ENCODE results near the gene RNF34. TPM values are rescaled to one million over a fixed set of nuclear protein-coding genes. Genes with fewer than 3 reads are reported as not detected.
A peak's percentile ranks its signal among the peaks of the same experiment; 100 is the strongest.

Gene RNF34
- total RNA-seq, result 80.6 and 83.7 TPM in 2 replicates

GRCh38 chr12:121399391-121400331 lies at the start of gene RNF34:
TSS of gene RNF34 (plus strand) at chr12:121400118. CDS start at chr12:121400213, 95 bp downstream.
- H3K27me3 Mint-ChIP-seq (ENCODE audit: insufficient read depth), result no peaks in the 10 kb centered on the region
- H3K36me3 Mint-ChIP-seq (ENCODE audit: low read depth), result peaks cover 15% of the 10 kb centered on the region
- H3K4me1 Mint-ChIP-seq (ENCODE audit: low read depth), result peaks cover 31% of the 10 kb centered on the region
- peak within 1 kb of the TSS; percentile 94 for H3K27ac Mint-ChIP-seq
- peak within 1 kb of the TSS; percentile 92 for H3K4me3 Mint-ChIP-seq
- peak; percentile 98 for DNase-seq (ENCODE audit: low spot score)
- intact Hi-C loops (cut with micrococcal nuclease), result loop anchor here (1.0 to 10.0 kb wide), 9 partner anchors 8 to 827 kb away; partner anchors contain the start of genes ANAPC5, CAMKK2, DIABLO and SETD1B
- H3K9me3 Mint-ChIP-seq, result no peaks in the 10 kb centered on the region

GRCh38 chr12:121351820-121352681 lies 47.9 kb upstream of the RNF34 start, which contains the start of gene ANAPC5:
TSS of gene ANAPC5 (minus strand) at chr12:121352411. CDS start at chr12:121352340, 71 bp downstream.
- peaks cover 10% of the 10 kb centered on the region for H3K27me3 Mint-ChIP-seq (ENCODE audit: insufficient read depth)
- H3K9me3 Mint-ChIP-seq, result no peaks in the 10 kb centered on the region
- DNase-seq (ENCODE audit: low spot score), result peak; percentile 90
- peak within 1 kb of the TSS; percentile 98 for H3K27ac Mint-ChIP-seq
- peak within 1 kb of the TSS; percentile 95 for H3K4me3 Mint-ChIP-seq
- peaks cover 33% of the 10 kb centered on the region for H3K4me1 Mint-ChIP-seq (ENCODE audit: low read depth)
- intact Hi-C loops (cut with micrococcal nuclease), result loop anchor here (1.0 to 5.0 kb wide), 11 partner anchors 21 to 874 kb away; partner anchors contain the start of genes CAMKK2, DIABLO, DYNLL1 and ORAI1
- peaks cover 12% of the 10 kb centered on the region for H3K36me3 Mint-ChIP-seq (ENCODE audit: low read depth)

GRCh38 chr12:121352682-121353018 lies 47.3 kb upstream of the RNF34 start:
- H3K27me3 Mint-ChIP-seq (ENCODE audit: insufficient read depth), result peaks cover 11% of the 10 kb centered on the region
- DNase-seq (ENCODE audit: low spot score), result no peak

GRCh38 chr12:121355818-121356217 lies 44.1 kb upstream of the RNF34 start:
- H3K4me3 Mint-ChIP-seq, result no peak overlapping the region
- intact Hi-C loops (cut with micrococcal nuclease), result no loop called here
- peaks cover 11% of the 10 kb centered on the region for H3K27me3 Mint-ChIP-seq (ENCODE audit: insufficient read depth)
- no peaks in the 10 kb centered on the region for H3K9me3 Mint-ChIP-seq
- H3K27ac Mint-ChIP-seq, result no peak overlapping the region
- peaks cover 17% of the 10 kb centered on the region for H3K4me1 Mint-ChIP-seq (ENCODE audit: low read depth)
- H3K36me3 Mint-ChIP-seq (ENCODE audit: low read depth), result no peaks in the 10 kb centered on the region
- DNase-seq (ENCODE audit: low spot score), result no peak

More at GRCh38 chr12:121352682-121353018, 47.3 kb upstream of the RNF34 start:
- Mint-ChIP-seq H3K4me1 (ENCODE audit: low read depth) (peaks cover 30% of the 10 kb centered on the region), H3K9me3 (no peaks in the 10 kb centered on the region), H3K4me3 (peak overlapping the region; percentile 95), H3K36me3 (ENCODE audit: low read depth) (peaks cover 10% of the 10 kb centered on the region), H3K27ac (peak overlapping the region; percentile 98)
- intact Hi-C loops (cut with micrococcal nuclease), result loop anchor here (1.0 to 5.0 kb wide), 11 partner anchors 22 to 874 kb away; partner anchors contain the start of genes CAMKK2, DIABLO, DYNLL1 and ORAI1

- H3K27me3 Mint-ChIP-seq (ENCODE audit: insufficient read depth), result peaks cover 11% of the 10 kb centered on the region
- H3K4me1 Mint-ChIP-seq (ENCODE audit: low read depth), result peaks cover 17% of the 10 kb centered on the region
- intact Hi-C loops (cut with micrococcal nuclease), result no loop called here
- no peaks in the 10 kb centered on the region for H3K36me3 Mint-ChIP-seq (ENCODE audit: low read depth)
- no peaks in the 10 kb centered on the region for H3K9me3 Mint-ChIP-seq
- H3K27ac Mint-ChIP-seq, result no peak overlapping the region
- no peak for DNase-seq (ENCODE audit: low spot score)
- H3K4me3 Mint-ChIP-seq, result no peak overlapping the region
Measured at GRCh38 chr12:121356657-121357056, 43.3 kb upstream of the RNF34 start.

- peaks cover 15% of the 10 kb centered on the region for H3K4me1 Mint-ChIP-seq (ENCODE audit: low read depth)
- intact Hi-C loops (cut with micrococcal nuclease), result no loop called here
- no peaks in the 10 kb centered on the region for H3K9me3 Mint-ChIP-seq
- H3K27me3 Mint-ChIP-seq (ENCODE audit: insufficient read depth), result peaks cover 11% of the 10 kb centered on the region
- H3K4me3 Mint-ChIP-seq, result no peak overlapping the region
- no peak overlapping the region for H3K27ac Mint-ChIP-seq
- DNase-seq (ENCODE audit: low spot score), result no peak
- no peaks in the 10 kb centered on the region for H3K36me3 Mint-ChIP-seq (ENCODE audit: low read depth)
Measured at GRCh38 chr12:121357331-121357730, 42.6 kb upstream of the RNF34 start.

GRCh38 chr12:121358073-121358472 lies 41.8 kb upstream of the RNF34 start:
- no peak for DNase-seq (ENCODE audit: low spot score)
- intact Hi-C loops (cut with micrococcal nuclease), result no loop called here
- H3K27me3 Mint-ChIP-seq (ENCODE audit: insufficient read depth), result peaks cover 14% of the 10 kb centered on the region
- no peaks in the 10 kb centered on the region for H3K9me3 Mint-ChIP-seq
- no peaks in the 10 kb centered on the region for H3K36me3 Mint-ChIP-seq (ENCODE audit: low read depth)
- H3K4me1 Mint-ChIP-seq (ENCODE audit: low read depth), result peaks cover 7% of the 10 kb centered on the region
- no peak overlapping the region for H3K4me3 Mint-ChIP-seq
- no peak overlapping the region for H3K27ac Mint-ChIP-seq

GRCh38 chr12:121364683-121365121 lies 35.2 kb upstream of the RNF34 start:
- peaks cover 21% of the 10 kb centered on the region for H3K27me3 Mint-ChIP-seq (ENCODE audit: insufficient read depth)
- no peak overlapping the region for H3K27ac Mint-ChIP-seq
- H3K36me3 Mint-ChIP-seq (ENCODE audit: low read depth), result no peaks in the 10 kb centered on the region
- peaks cover 5% of the 10 kb centered on the region for H3K4me1 Mint-ChIP-seq (ENCODE audit: low read depth)
- H3K4me3 Mint-ChIP-seq, result no peak overlapping the region
- intact Hi-C loops (cut with micrococcal nuclease), result no loop called here
- DNase-seq (ENCODE audit: low spot score), result no peak
- no peaks in the 10 kb centered on the region for H3K9me3 Mint-ChIP-seq

GRCh38 chr12:121365416-121366062 lies 34.4 kb upstream of the RNF34 start:
- intact Hi-C loops (cut with micrococcal nuclease), result no loop called here
- no peaks in the 10 kb centered on the region for H3K9me3 Mint-ChIP-seq
- H3K36me3 Mint-ChIP-seq (ENCODE audit: low read depth), result no peaks in the 10 kb centered on the region
- peak overlapping the region; percentile 2 for H3K27ac Mint-ChIP-seq
- H3K4me1 Mint-ChIP-seq (ENCODE audit: low read depth), result peaks cover 5% of the 10 kb centered on the region
- H3K27me3 Mint-ChIP-seq (ENCODE audit: insufficient read depth), result peaks cover 21% of the 10 kb centered on the region
- no peak overlapping the region for H3K4me3 Mint-ChIP-seq
- DNase-seq (ENCODE audit: low spot score), result no peak

GRCh38 chr12:121366063-121366459 lies 33.9 kb upstream of the RNF34 start:
- H3K27ac Mint-ChIP-seq, result peak overlapping the region; percentile 2
- H3K4me1 Mint-ChIP-seq (ENCODE audit: low read depth), result peaks cover 5% of the 10 kb centered on the region
- intact Hi-C loops (cut with micrococcal nuclease), result no loop called here
- no peaks in the 10 kb centered on the region for H3K9me3 Mint-ChIP-seq
- H3K4me3 Mint-ChIP-seq, result no peak overlapping the region
- no peaks in the 10 kb centered on the region for H3K36me3 Mint-ChIP-seq (ENCODE audit: low read depth)
- peaks cover 22% of the 10 kb centered on the region for H3K27me3 Mint-ChIP-seq (ENCODE audit: insufficient read depth)
- DNase-seq (ENCODE audit: low spot score), result no peak

GRCh38 chr12:121371404-121371803 lies 28.5 kb upstream of the RNF34 start:
- Mint-ChIP-seq H3K36me3 (ENCODE audit: low read depth) (no peaks in the 10 kb centered on the region), H3K4me1 (ENCODE audit: low read depth) (no peaks in the 10 kb centered on the region), H3K27me3 (ENCODE audit: insufficient read depth) (peaks cover 3% of the 10 kb centered on the region), H3K4me3 (no peak overlapping the region), H3K9me3 (no peaks in the 10 kb centered on the region), H3K27ac (no peak overlapping the region)
- DNase-seq (ENCODE audit: low spot score), result no peak
- intact Hi-C loops (cut with micrococcal nuclease), result no loop called here

GRCh38 chr12:121373755-121374154 lies 26.2 kb upstream of the RNF34 start:
- Mint-ChIP-seq H3K27me3 (ENCODE audit: insufficient read depth) (peaks cover 9% of the 10 kb centered on the region), H3K9me3 (no peaks in the 10 kb centered on the region), H3K4me3 (no peak overlapping the region), H3K27ac (no peak overlapping the region), H3K4me1 (ENCODE audit: low read depth) (no peaks in the 10 kb centered on the region), H3K36me3 (ENCODE audit: low read depth) (no peaks in the 10 kb centered on the region)
- DNase-seq (ENCODE audit: low spot score), result no peak
- intact Hi-C loops (cut with micrococcal nuclease), result no loop called here

All from activated T-helper 1 cell treated with anti-CD3 and anti-CD28 coated beads, Interleukin-12 subunit alpha, Interleukin-12 subunit beta, Interleukin-2, Interleukin-4 antibody, amounts not matched to agents 30 ng/mL and 10 ng/mL and 1 ng/mL, durations not matched to agents 14 hours and 24 hours and 36 hours (primary cell).